ENCODE data around the gene RO60.
"Not testable (repeated sequence)": the region's sequence is repeated elsewhere in the genome, so short reads cannot be mapped to it uniquely, and the experiment has no call there.

DNA sequence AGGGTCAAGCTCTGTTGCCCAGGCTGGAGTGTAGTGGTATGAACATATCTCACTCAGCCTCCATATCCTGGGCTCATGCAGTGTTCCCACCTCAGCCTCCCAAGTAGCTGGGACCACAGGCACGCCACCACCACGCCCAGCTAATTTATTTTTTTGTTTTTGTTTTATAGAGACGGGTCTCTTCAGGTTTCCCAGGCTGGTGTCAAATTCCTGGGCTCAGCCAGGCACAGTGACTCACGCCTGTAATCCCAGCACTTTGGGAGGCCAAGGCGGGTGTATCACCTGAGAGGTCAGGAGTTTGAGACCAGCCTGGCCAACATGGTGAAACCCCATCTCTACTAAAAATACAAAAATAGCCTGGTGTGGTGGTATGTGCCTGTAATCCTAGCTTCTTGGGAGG is 10.5 kb upstream of the RO60 start:
- TF ChIP-seq, protein P1, sequence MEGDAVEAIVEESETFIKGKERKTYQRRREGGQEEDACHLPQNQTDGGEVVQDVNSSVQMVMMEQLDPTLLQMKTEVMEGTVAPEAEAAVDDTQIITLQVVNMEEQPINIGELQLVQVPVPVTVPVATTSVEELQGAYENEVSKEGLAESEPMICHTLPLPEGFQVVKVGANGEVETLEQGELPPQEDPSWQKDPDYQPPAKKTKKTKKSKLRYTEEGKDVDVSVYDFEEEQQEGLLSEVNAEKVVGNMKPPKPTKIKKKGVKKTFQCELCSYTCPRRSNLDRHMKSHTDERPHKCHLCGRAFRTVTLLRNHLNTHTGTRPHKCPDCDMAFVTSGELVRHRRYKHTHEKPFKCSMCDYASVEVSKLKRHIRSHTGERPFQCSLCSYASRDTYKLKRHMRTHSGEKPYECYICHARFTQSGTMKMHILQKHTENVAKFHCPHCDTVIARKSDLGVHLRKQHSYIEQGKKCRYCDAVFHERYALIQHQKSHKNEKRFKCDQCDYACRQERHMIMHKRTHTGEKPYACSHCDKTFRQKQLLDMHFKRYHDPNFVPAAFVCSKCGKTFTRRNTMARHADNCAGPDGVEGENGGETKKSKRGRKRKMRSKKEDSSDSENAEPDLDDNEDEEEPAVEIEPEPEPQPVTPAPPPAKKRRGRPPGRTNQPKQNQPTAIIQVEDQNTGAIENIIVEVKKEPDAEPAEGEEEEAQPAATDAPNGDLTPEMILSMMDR (conservative IDR thresholded peaks at IDR 0.05; ENCODE audit: low read depth, low read length) = not testable (repeated sequence)
- not testable (repeated sequence) for TF ChIP-seq EZH2 (IDR thresholded peaks at IDR 0.05; ENCODE audit: borderline replicate concordance, low read depth, low read length, poor library complexity, severe bottlenecking)
